DMS153 treated with DMSO at 0.1 percent for 48 hours (cell line): Measurements from ENCODE around the gene TRIP11.

Experiments used
- DNase-seq: peaks from one replicate; lab custom pipeline; 2025; ENCODE audit not compliant: unreplicated experiment; lab: John Stamatoyannopoulos, UW

The TRIP11 gene

GRCh38 chr14:91956616-91957015 lies 83.2 kb downstream of the TRIP11 start:
- no peak for DNase-seq

GRCh38 chr14:91955168-91955567 lies 84.7 kb downstream of the TRIP11 start:
- DNase-seq, result no peak

GRCh38 chr14:91953170-91953985 lies 86.5 kb downstream of the TRIP11 start:
- no peak for DNase-seq

DNA sequence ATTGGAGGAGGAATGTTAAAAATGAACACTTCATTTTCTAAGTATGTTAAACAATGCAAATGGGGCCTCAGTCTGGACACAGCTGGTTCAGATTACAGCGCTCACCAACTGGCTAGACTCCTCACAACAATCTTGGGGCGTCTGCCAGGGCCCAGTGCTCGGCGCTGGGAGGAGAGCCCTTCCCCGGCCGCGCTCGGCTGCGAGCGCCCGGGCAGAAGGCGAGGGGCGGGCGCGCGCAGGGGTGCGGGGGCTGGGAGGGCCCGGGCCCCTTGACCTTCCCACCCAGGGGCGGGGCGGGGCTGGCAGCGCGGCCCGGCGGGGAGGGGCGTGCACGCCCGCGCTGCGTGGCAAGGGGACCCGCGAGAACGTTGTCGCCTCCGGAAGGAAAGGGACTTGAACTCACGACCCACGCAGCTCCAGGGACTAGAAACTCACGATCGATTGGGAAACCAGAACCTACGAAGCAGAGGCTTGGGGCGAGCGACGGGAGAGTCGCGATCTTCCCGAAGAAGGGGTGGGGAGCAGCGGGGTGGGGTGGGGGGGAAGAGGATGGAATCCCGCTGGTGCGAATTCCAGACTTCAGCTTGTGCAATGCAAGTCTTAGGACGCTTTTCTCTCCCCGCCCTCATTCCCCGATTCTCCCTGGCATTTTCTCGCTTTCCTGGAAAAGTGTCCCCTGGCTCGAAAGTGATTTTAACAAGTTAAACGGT lies 92.2 kb downstream of the TRIP11 start, which contains the start of gene FBLN5:
FBLN5 (minus strand) TSS at position 220 of the 710 bp plus-strand sequence. CDS start 465 bp downstream, outside the sequence.
- no peak for DNase-seq

- DNase-seq, result no peak
These were observed 93.0 kb downstream of the TRIP11 start for GRCh38 chr14:91946622-91947474.

GRCh38 chr14:91945751-91946621 lies 93.9 kb downstream of the TRIP11 start:
- no peak for DNase-seq

- no peak for DNase-seq
These were observed 96.9 kb downstream of the TRIP11 start for GRCh38 chr14:91942946-91943345.

- no peak for DNase-seq
These were observed 97.7 kb downstream of the TRIP11 start for GRCh38 chr14:91942128-91942527.

DNA sequence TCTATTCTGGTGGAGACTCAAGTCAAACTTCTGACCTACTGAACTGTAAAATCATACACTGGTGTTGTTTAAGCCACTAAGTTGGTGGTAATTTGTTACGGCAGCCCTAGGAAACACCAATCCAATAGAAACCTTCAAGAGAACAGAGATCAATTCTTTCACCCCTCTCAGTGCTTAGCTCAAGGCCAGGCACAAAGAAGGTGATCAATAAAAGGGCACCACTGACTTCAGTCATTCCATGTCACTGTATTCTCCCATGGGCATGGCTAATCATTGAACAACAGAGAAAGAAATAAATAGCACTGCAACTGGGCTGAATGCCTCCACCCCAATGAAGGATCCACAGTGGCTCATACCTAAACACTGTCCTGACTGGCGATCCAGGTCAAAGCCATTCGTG lies 99.7 kb downstream of the TRIP11 start:
- DNase-seq, result no peak

DNA sequence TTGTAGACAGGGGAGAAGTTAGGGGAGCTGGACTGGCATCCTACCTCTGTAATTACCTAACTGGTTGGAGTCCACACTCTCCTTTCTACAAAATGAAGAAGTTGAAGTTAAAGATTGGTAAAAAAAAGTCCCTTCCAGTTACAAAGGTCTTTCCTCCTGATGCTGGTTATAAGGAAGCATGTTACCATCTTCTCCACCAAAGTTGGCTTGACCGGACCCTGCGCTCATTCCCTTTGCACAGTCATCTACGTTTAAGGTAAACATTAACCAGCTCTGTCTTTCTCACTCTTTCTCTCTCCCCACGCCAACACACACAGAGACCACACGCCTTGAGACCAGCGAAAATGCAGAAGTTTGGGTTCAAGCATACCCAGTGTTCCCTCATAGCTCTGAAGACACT lies 104.3 kb downstream of the TRIP11 start:
- no peak for DNase-seq

- DNase-seq, result no peak
These were observed 105.1 kb downstream of the TRIP11 start for GRCh38 chr14:91934554-91935285.

- DNase-seq, result no peak
These were observed 108.3 kb downstream of the TRIP11 start for GRCh38 chr14:91931478-91932088.

GRCh38 chr14:91929700-91930099 lies 110.2 kb downstream of the TRIP11 start:
- no peak for DNase-seq

- no peak for DNase-seq
These were observed 112.1 kb downstream of the TRIP11 start for GRCh38 chr14:91927800-91928199.

- DNase-seq, result no peak
These were observed 112.7 kb downstream of the TRIP11 start for GRCh38 chr14:91927191-91927590.

DNA sequence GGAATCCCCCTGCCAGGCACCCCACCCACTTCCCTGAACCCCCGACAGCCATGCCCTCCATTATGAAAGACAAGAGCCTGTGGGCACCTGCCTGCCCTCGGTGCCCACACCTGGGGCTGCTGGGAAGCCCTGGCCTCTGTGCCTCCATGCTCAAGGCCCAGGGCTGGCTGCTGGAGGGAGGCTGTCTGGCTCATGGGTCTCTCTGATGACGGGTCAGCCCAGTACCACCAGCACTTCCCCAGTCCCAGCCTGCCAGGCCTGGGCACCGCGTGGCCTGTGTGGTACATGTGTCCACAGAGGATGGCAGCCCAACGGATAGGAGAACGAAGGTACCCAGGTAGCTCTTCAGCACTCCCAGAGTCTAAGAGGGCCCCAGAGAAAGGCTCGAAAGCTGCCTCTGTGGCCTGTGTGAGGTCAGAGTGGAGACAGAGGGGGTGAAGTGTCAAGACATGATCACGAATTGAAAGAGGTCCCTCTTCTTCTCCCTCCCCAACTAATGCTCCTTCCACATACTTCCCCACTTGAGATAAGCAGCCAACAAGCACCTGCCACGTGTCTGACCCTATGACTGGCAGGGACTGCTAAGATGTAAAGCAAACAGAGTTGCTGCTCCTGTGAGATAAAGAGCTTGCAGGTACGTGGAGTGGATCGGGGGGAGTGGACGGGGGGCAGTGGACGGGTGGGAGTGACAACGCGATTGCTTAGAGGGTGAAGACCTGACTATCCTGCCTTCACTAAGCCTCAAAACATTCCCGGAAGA lies 113.5 kb downstream of the TRIP11 start:
- no peak for DNase-seq

GRCh38 chr14:91925727-91926121 lies 114.1 kb downstream of the TRIP11 start:
- no peak for DNase-seq

DNA sequence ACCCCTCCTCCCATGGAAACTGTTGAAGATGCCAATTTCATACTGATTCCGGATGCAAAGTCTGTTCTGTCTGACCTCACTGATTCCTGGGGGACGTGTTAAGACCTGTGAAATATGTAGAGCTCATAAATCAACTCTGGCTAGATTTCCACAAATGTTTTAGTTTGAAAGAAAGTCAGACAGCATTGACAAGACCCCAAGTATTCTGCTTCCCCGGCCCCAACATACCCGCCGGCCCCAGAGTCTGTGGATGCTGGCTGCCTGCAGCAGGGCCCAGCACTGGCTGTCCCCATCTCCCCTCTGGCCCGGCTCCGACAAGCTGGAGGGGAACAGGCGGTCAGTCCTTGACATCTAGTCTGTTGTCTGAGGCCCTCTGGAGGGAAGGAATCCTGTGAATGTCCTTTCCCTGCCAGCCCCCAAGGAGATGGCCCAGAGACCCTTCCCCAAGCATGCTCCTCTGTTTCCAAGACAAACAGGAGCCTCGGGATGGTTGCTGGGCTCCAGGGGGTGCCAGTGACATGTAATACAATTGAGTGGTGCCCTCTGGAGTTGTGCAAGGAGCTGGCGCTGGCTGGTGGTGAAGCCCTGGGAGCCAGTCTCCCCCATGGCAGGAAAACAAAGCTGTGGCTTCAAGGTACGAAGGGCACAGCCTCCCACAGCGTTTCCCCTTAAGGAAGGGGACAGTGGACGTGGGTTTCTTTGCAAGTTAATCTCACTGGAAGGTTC lies 114.7 kb downstream of the TRIP11 start:
- no peak for DNase-seq
